ENCODE data around the gene TUT4.

DNA sequence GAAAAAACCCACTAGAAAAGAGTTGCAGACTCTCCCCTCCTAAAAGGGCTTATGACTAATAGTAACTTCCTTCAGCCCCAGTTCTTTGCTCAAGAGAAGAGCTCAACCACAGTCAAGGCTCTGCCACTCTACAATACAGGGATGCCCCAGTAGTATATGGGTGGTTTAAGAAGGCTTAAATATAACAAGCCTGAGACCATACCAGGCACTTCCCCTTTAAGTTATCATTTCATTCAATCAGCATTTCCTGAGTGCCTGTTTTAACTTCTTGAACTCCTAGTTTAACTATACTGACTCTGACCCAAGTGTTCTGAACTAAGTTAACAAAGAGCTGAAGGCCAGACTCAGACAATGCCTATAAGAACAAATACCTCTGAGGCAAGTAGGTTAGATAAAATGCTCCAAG is 128.7 kb downstream of the TUT4 start:
- TF ChIP-seq RFX5 (IDR thresholded peaks at IDR 0.05; ENCODE audit: low read depth, low read length) (no peak), RAD21 (IDR thresholded peaks at IDR 0.05; ENCODE audit: low read length) (no peak), CTCF (conservative IDR thresholded peaks at IDR 0.05; ENCODE audit: low read depth, low read length) (no peak), MXI1 (IDR thresholded peaks at IDR 0.05; ENCODE audit: borderline replicate concordance, low read depth, low read length) (no peak), ELK1 (IDR thresholded peaks at IDR 0.05; ENCODE audit: borderline replicate concordance, low read depth, low read length) (no peak), POLR2A (IDR thresholded peaks at IDR 0.05; ENCODE audit: low read depth, low read length) (no peak), SMC3 (IDR thresholded peaks at IDR 0.05; ENCODE audit: low read depth, low read length) (no peak), FOS (IDR thresholded peaks at IDR 0.05; ENCODE audit: low read depth, low read length) (no peak), BHLHE40 (IDR thresholded peaks at IDR 0.05; ENCODE audit: low read depth, low read length) (no peak)
